K562 (cell line): ENCODE measurements around the gene RMC1. TPM values are rescaled to one million over a fixed set of nuclear protein-coding genes. Genes with fewer than 3 reads are reported as not detected.

Source experiments
- MEF2A ChIP-seq: IDR thresholded peaks from 2 replicates; pipeline ENCODE4 v1.6.1; 2011; ENCODE audit warnings: low read depth, mild to moderate bottlenecking, low read length, moderate library complexity; ENCODE audit not compliant: control insufficient read depth
- MNT ChIP-seq, 2 experiments: fragments of 450-650 bp; conservative IDR thresholded peaks; 2 replicates each; pipeline ENCODE4 v1.6.1; 2017; ENCODE audit warnings: mild to moderate bottlenecking in 2 of 2, moderate library complexity in 2 of 2
- PCBP1 ChIP-seq: fragments of 200-400 bp; formaldehyde crosslinking; IDR thresholded peaks from 2 replicates; pipeline ENCODE4 v1.6.1; 2018; ENCODE audit warnings: mild to moderate bottlenecking, low read depth, low read length; ENCODE audit not compliant: poor library complexity, severe bottlenecking
- THAP7 ChIP-seq: fragments of 250-450 bp; sonication (Bioruptor Pico); IDR thresholded peaks from 2 replicates; pipeline ENCODE4 v1.5.0; 2021
- UBTF ChIP-seq, 2 experiments: IDR thresholded peaks; 2 replicates each; pipeline ENCODE4 v1.6.1; 2012; ENCODE audit warnings: improper control_type of control experiment in 2 of 2, low read depth in 2 of 2, low read length in 2 of 2, borderline replicate concordance in 1 of 2
- ZC3H8 ChIP-seq: fragments of 450-650 bp; IDR thresholded peaks from 2 replicates; pipeline ENCODE4 v1.6.1; 2017
- ZFP36 ChIP-seq: fragments of 150-350 bp; IDR thresholded peaks from 2 replicates; pipeline ENCODE4 v1.6.1; 2018; ENCODE audit warnings: low read length, low read depth; ENCODE audit not compliant: partially characterized antibody
- ZNF668 ChIP-seq: fragments of 250-450 bp; sonication (Bioruptor Pico); IDR thresholded peaks from 2 replicates; pipeline ENCODE4 v1.8.0; 2022; ENCODE audit warnings: mild to moderate bottlenecking, inconsistent platforms
- polyA plus RNA-seq, 8 experiments: library from polyadenylated mRNA; depleted of rRNA in 4 of 8; stranded (reverse) in 5 of 8; unstranded in 3 of 8; fragments of >200 nt; fragmentation: Nextera tagmentation in 2 of 8; fragmentation: Illumina TruSeq in 1 of 8; extraction: Ambion mirVana in 2 of 8; extraction: Trizol in 1 of 8; gene quantifications; 2 replicates each; pipeline versions ENCODE4 v1.2.1 to v1.2.3, GENCODE V29; 2011 to 2014; ENCODE audit warnings: inconsistent platforms in 1 of 8, missing spikeins in 1 of 8
- total RNA-seq, 7 experiments: library from RNA; depleted of rRNA in 6 of 7; stranded (reverse); fragments of >200 nt in 6 of 7; fragmentation: Illumina TruSeq in 2 of 7; extraction: Trizol in 2 of 7; gene quantifications; 2 replicates each; pipeline versions ENCODE4 v1.2.1 to v1.2.3, GENCODE V29; 2011 to 2021; ENCODE audit warnings: low replicate concordance in 1 of 7
- TF ChIP-seq, protein P1 (sequence below): IDR thresholded peaks from 2 replicates; pipeline ENCODE4 v1.6.1; 2011; ENCODE audit warnings: borderline replicate concordance, low read depth, mild to moderate bottlenecking, moderate library complexity, low read length; ENCODE audit not compliant: insufficient read depth, poor library complexity, severe bottlenecking

RMC1 gene
- total and polyA plus RNA-seq, 9 of the 15 experiments (the other 6 are each of a cell fraction or from before 2014, with no cell fraction given) = 7.5 to 42.4 (median 35.5) TPM

GRCh38 chr18:23565916-23566547 is 62.7 kb downstream of the RMC1 start (continued):
- no peak for TF ChIP-seq PCBP1
- TF ChIP-seq MNT (conservative IDR thresholded peaks at IDR 0.05) = no peak
- no peak for TF ChIP-seq ZFP36
- no peak for TF ChIP-seq ZNF668
- no peak for TF ChIP-seq ZC3H8
- no peak for TF ChIP-seq MEF2A
- TF ChIP-seq, protein P1, sequence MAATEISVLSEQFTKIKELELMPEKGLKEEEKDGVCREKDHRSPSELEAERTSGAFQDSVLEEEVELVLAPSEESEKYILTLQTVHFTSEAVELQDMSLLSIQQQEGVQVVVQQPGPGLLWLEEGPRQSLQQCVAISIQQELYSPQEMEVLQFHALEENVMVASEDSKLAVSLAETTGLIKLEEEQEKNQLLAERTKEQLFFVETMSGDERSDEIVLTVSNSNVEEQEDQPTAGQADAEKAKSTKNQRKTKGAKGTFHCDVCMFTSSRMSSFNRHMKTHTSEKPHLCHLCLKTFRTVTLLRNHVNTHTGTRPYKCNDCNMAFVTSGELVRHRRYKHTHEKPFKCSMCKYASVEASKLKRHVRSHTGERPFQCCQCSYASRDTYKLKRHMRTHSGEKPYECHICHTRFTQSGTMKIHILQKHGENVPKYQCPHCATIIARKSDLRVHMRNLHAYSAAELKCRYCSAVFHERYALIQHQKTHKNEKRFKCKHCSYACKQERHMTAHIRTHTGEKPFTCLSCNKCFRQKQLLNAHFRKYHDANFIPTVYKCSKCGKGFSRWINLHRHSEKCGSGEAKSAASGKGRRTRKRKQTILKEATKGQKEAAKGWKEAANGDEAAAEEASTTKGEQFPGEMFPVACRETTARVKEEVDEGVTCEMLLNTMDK = no peak
- TF ChIP-seq UBTF (IDR thresholded peaks at IDR 0.05; ENCODE audit: borderline replicate concordance in 1 of 2, low read depth in 2 of 2, low read length in 2 of 2) = no peak
- no peak for TF ChIP-seq THAP7
